KOPT-K1 (cell line): ENCODE measurements around the gene MAPK14.

Experiments
- H3K27ac ChIP-seq: fragments of 200-600 bp; sonication (generic); 2 replicates; pipeline ENCODE4 v1.5.1; 2016; ENCODE audit warnings: antibody characterized with exemption, mild to moderate bottlenecking, low read depth, low read length; ENCODE audit not compliant: poor library complexity, severe bottlenecking
- H3K36me3 ChIP-seq: fragments of 200-600 bp; sonication (generic); 2 replicates; pipeline ENCODE4 v1.5.1; 2017; ENCODE audit warnings: antibody characterized with exemption, mild to moderate bottlenecking, low read length, moderate library complexity; ENCODE audit not compliant: insufficient read depth
- H3K9me3 ChIP-seq: fragments of 200-600 bp; sonication (generic); 2 replicates; pipeline ENCODE4 v1.5.1; 2017; ENCODE audit warnings: antibody characterized with exemption, low read length, mild to moderate bottlenecking; ENCODE audit not compliant: insufficient read depth, poor library complexity, severe bottlenecking

MAPK14 gene

GRCh38 chr6:36114798-36115408 lies 87.3 kb downstream of the MAPK14 start:
- Histone ChIP-seq H3K9me3 (no peaks in the 10 kb centered on the region), H3K36me3 (peaks cover 39% of the 10 kb centered on the region), H3K27ac (peak overlapping the region; percentile 81)

GRCh38 chr6:36115412-36115811 lies 87.8 kb downstream of the MAPK14 start:
- Histone ChIP-seq H3K27ac (peak overlapping the region; percentile 81), H3K9me3 (no peaks in the 10 kb centered on the region), H3K36me3 (peaks cover 34% of the 10 kb centered on the region)

- H3K36me3 ChIP-seq, result peaks cover 25% of the 10 kb centered on the region
- no peaks in the 10 kb centered on the region for H3K9me3 ChIP-seq
- no peak overlapping the region for H3K27ac ChIP-seq
These were observed 88.7 kb downstream of the MAPK14 start for GRCh38 chr6:36116066-36116864.

GRCh38 chr6:36116943-36117342 lies 89.3 kb downstream of the MAPK14 start:
- Histone ChIP-seq H3K27ac (no peak overlapping the region), H3K36me3 (peaks cover 18% of the 10 kb centered on the region), H3K9me3 (no peaks in the 10 kb centered on the region)

- H3K27ac ChIP-seq, result peak overlapping the region; percentile 11
- peaks cover 9% of the 10 kb centered on the region; the same call in 1 of the 2 replicates for H3K36me3 ChIP-seq
- no peaks in the 10 kb centered on the region for H3K9me3 ChIP-seq
These were observed 90.3 kb downstream of the MAPK14 start for GRCh38 chr6:36117658-36118549.

- H3K9me3 ChIP-seq, result no peaks in the 10 kb centered on the region
- H3K36me3 ChIP-seq, result peaks cover 9% of the 10 kb centered on the region; the same call in 1 of the 2 replicates
- H3K27ac ChIP-seq, result peak overlapping the region; percentile 11
These were observed 91.0 kb downstream of the MAPK14 start for GRCh38 chr6:36118550-36119107.

GRCh38 chr6:36119209-36119608 lies 91.6 kb downstream of the MAPK14 start:
- Histone ChIP-seq H3K36me3 (peaks cover 9% of the 10 kb centered on the region; the same call in 1 of the 2 replicates), H3K9me3 (no peaks in the 10 kb centered on the region), H3K27ac (no peak overlapping the region)

- Histone ChIP-seq H3K9me3 (no peaks in the 10 kb centered on the region), H3K36me3 (peaks cover 9% of the 10 kb centered on the region; the same call in 1 of the 2 replicates), H3K27ac (peak overlapping the region; percentile 57)
These were observed 92.4 kb downstream of the MAPK14 start for GRCh38 chr6:36120018-36120417.

- H3K27ac ChIP-seq, result peak overlapping the region; percentile 57
- no peaks in the 10 kb centered on the region for H3K9me3 ChIP-seq
- peaks cover 9% of the 10 kb centered on the region; the same call in 1 of the 2 replicates for H3K36me3 ChIP-seq
These were observed 92.9 kb downstream of the MAPK14 start for GRCh38 chr6:36120539-36120938.

GRCh38 chr6:36120979-36121786 lies 93.6 kb downstream of the MAPK14 start:
- Histone ChIP-seq H3K36me3 (peaks cover 9% of the 10 kb centered on the region; the same call in 1 of the 2 replicates), H3K9me3 (no peaks in the 10 kb centered on the region), H3K27ac (peak overlapping the region; percentile 57)

- H3K9me3 ChIP-seq, result no peaks in the 10 kb centered on the region
- 0 out of 2 replicates have a peak, but pooled peaks cover 4% of the 10 kb centered on the region for H3K36me3 ChIP-seq
- H3K27ac ChIP-seq, result no peak overlapping the region
These were observed 94.3 kb downstream of the MAPK14 start for GRCh38 chr6:36121787-36122494.

GRCh38 chr6:36122495-36123269 lies 95.1 kb downstream of the MAPK14 start:
- no peaks in the 10 kb centered on the region for H3K36me3 ChIP-seq
- no peaks in the 10 kb centered on the region for H3K9me3 ChIP-seq
- H3K27ac ChIP-seq, result no peak overlapping the region
